ENCODE results near the gene UBE2G1.

- no peak for TF ChIP-seq POLR2A (IDR thresholded peaks at IDR 0.05)
- TF ChIP-seq, protein P1, sequence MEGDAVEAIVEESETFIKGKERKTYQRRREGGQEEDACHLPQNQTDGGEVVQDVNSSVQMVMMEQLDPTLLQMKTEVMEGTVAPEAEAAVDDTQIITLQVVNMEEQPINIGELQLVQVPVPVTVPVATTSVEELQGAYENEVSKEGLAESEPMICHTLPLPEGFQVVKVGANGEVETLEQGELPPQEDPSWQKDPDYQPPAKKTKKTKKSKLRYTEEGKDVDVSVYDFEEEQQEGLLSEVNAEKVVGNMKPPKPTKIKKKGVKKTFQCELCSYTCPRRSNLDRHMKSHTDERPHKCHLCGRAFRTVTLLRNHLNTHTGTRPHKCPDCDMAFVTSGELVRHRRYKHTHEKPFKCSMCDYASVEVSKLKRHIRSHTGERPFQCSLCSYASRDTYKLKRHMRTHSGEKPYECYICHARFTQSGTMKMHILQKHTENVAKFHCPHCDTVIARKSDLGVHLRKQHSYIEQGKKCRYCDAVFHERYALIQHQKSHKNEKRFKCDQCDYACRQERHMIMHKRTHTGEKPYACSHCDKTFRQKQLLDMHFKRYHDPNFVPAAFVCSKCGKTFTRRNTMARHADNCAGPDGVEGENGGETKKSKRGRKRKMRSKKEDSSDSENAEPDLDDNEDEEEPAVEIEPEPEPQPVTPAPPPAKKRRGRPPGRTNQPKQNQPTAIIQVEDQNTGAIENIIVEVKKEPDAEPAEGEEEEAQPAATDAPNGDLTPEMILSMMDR (IDR thresholded peaks at IDR 0.05): no peak
Measured at GRCh38 chr17:4334776-4335584, 31.5 kb downstream of the UBE2G1 start.

Measured in esophagus squamous epithelium (tissue), 4 donors.